HTERT RPE-1 (cell line): ENCODE results near the gene COL5A3.

Source experiments
- in situ Hi-C: fragments of 300-500 bp; cut with MboI; formaldehyde crosslinking; loops from 4 replicates; pipeline ENCODE4 v1.14.3; 2020; ENCODE audit warnings: low sequenced_read_pairs

COL5A3 gene

GRCh38 chr19:10011974-10012373 is 1.7 kb upstream of the COL5A3 start:
- in situ Hi-C loops = no loop called here

DNA sequence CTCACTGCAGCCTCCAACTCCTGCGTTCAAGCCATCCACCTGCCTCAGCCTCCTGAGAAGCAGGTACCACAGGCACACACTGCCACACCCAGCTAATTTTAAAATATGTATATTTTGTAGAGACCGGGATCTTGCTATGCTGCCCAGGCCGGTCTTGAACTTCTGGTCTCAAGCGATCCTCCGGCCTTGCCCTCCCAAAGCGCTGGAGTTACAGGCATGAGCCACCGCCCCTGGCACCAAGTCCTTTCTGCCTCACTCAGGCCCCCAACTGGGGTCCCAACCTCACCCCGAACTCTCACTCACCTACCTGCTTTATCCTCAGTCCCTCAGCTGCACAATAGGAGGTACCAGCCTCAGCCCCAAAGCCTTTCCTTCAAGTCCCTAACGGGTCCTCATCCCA is 635 bp upstream of the COL5A3 start:
- in situ Hi-C loops = no loop called here

DNA sequence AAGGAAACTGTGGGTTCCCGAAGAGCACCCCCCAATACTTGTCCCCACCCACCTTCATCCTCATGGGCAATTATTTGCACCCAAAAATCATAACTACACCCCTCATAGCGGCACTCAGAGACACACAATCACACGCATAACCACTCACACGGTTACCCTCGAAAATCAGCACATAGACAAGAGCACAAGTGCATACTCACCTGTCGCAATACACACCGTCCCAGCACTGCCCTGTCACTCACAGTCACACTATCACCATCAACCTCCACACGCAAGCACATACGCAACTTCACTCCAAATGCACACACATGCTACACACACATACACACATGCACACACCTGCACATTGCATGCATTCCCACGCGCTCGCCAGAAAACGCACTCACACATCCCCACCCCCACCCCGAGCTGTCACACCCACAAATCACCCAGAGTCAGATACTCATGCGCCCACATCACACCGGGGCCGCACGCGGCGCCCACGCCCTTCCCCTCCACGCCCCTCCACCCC is 535 bp downstream of the COL5A3 start:
- in situ Hi-C loops = no loop called here

DNA sequence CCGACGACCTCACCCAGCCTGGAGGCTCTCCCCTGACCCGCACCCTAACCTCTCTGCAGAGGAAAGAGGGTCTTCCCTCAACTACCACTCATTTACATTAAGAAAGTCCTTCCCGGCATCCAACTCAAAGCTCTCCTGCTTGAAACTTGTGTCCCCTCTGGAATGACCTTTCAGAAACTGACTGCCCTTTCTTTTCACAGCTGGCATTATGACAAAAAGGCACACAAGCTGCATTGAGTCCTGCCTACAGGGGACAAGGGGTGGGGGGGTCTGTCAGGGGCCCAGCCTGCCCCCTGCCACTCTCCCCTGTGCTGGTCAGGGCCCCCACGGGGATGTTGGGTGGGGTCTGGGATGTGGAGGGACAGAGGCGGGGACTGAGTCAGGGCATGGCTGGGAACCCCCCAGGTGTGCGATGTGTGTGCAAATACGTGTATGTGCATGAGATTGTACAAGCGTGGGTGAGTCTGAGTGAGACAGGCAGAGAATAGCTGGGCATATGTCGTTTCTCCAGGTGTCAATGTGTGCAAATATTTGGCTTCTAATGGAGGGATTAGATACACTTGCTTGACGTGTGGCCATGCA is 2.0 kb downstream of the COL5A3 start:
- in situ Hi-C loops = no loop called here

DNA sequence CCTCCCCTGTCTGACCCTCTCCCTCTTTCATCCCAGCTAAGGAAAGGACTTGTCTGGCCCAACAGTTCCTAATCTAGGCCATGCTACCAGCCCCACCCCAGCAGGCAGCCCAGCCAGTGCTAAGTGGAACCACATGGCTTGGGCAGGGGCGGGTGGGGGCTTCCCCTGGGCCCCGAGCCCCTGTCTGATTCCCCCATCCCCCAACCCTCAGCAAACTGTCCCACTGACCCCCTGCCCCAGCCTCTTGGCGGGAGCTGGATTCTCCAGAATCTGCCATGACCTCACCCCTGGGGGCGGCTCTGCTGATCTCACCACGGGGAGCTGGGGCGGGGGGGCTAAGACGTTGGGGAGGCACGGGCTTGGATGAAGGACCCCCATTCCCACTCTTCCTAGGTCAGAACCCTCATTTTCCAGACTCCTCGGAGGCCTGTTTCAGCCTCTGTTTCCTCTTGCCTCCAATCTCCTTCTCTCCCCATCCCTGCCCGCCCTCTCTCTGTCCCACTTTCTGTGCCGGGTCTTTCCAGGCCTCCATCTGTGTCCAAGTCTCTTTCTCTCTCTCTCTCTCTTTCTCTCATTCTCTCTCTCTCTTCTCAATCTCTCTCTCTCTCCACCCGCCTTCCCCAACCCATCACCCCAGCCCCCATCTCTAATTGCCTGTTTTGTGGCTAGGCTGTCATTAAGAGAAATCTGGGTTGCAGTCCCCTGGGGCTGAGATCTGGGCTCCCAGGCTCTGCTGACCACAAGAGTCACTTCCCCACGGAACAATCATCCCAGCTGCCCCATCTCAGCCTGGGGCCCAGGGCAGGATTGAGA is 2.7 kb downstream of the COL5A3 start:
- in situ Hi-C loops = no loop called here

- in situ Hi-C loops = no loop called here
These were observed 3.5 kb downstream of the COL5A3 start for GRCh38 chr19:10006752-10007323.

- in situ Hi-C loops = no loop called here
These were observed 4.0 kb downstream of the COL5A3 start for GRCh38 chr19:10006335-10006708.

- in situ Hi-C loops = no loop called here
These were observed 4.5 kb downstream of the COL5A3 start for GRCh38 chr19:10005632-10006334.

DNA sequence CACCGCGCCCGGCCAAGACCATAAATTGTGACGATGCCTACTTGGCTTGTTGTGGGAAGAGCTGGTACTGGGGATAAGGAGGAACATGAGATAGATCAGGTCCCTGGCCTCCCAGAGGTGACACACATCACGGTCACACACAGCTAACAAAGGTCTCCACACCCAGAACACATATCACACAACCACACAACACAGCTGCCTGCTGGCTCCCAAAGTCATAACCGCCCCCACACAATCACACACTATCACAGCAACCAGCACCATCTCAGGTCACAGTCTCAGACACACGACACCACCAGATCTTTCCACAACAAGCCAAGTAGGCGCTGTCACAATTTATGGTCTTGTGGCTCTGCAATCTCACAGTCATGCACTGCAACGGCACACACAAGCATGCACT is 5.7 kb downstream of the COL5A3 start:
- in situ Hi-C loops = no loop called here

DNA sequence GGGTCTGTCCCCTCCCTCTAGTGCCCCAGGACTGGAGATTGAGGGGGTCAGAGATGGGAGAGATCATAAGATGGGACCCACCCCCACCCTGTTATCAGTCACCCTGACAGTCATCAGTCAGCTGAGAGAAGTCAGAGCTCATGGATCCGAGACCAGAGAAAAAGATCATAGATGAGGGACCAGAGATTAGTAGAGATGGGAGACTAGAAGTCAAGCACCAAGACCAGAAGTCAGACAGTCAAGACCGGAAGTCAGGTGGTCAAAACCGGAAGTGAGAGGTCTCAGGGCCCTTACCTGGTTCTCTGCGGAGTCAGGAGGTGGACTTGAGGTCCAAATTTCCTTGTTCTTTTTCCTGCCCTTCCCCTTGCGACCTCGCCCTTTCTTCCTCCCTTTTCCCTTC is 7.0 kb downstream of the COL5A3 start:
- in situ Hi-C loops = no loop called here

DNA sequence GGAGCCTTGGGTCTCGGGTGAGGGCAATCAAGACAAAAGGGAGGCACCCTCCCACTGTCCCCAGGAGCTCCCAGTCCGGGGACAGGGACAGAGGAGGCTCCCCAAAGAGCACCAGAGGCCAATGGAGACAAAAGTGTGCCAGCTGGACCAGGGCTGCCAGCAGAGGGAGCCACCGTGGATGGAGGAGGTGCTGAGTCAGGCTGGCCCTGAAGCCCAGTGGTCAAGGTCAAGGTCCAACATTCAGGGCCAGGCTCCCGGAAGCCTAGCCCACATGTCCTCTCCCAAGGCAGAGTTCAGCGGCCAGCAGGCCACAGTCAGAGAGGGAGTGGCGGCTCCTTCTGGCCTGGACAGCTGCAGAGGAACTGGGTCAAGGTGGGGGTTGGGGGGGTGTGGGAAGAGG is 8.4 kb downstream of the COL5A3 start:
- in situ Hi-C loops = no loop called here

DNA sequence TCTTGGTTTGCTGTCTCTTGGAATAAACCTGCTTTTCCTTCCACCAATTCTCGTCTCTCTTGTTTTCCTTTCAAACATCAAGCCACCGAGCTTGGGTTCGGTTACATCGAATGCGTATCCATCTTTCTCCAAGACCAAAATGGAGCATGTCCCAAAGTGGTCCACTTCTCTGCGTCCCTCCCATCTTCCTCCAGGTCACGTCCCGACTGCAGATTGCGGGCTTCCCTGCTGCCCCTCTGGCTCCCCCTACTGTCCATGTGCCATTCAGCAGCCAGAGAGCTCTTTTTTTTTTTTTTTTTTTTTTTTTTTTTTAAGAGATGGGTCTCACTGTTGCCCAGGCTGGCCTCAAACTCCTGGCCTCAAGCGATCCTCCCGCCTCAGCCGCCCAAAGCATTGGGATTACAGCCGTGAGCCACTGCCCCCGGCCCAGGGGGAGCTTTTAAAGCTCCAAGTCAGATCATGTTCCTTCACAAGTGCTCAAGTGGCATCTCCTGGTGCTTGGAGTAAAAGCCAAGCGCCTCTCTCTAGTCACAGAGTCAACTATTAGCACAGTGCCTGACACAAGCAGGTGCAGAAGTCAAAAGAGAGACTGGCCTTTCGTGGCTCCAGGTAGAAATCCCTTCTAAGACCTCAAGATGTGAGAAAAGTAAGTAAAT is 10.0 kb downstream of the COL5A3 start:
- in situ Hi-C loops = no loop called here

DNA sequence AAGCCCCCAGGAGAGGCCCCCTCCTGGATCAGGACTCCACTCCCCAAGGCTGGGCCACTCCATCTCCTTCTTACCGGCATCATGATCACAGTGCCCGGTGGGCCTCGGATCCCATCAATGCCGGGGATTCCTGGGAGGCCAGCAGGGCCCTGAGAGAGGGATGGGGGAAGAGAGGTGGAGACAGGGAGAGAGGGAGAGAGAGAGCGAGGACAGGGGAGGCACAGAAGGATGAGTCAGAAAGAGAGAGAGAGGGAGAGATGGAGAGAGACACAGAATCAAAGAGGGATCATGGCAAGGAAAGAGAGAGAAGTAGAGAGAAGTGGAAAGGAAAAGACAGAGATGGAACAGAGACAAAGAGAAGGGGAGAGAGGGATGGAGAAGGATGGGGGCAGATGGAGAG is 13.8 kb downstream of the COL5A3 start:
- in situ Hi-C loops = no loop called here

GRCh38 chr19:9995999-9996398 is 14.3 kb downstream of the COL5A3 start:
- in situ Hi-C loops = no loop called here

- in situ Hi-C loops = no loop called here
These were observed 15.2 kb downstream of the COL5A3 start for GRCh38 chr19:9995084-9995483.

- in situ Hi-C loops = no loop called here
These were observed 18.7 kb downstream of the COL5A3 start for GRCh38 chr19:9991425-9992191.

DNA sequence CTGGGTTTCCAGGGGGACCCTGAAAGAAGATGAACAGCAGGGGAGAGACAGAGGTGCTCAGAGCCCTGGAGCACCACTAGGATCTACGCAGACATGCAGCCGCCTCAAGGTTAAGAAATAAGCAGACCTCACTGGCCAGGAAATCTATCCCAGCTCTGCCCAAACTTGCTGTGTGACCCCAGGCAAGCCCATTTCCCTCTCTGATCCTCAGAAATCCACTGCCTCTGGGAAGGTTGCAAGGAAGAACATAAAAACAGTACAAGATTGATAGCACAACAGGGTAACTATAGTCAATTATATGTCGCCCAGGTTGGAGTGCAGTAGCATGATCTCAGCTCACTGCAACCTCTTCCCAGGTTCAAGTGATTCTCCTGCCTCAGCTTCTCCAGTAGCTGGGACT is 20.8 kb downstream of the COL5A3 start:
- in situ Hi-C loops = no loop called here

DNA sequence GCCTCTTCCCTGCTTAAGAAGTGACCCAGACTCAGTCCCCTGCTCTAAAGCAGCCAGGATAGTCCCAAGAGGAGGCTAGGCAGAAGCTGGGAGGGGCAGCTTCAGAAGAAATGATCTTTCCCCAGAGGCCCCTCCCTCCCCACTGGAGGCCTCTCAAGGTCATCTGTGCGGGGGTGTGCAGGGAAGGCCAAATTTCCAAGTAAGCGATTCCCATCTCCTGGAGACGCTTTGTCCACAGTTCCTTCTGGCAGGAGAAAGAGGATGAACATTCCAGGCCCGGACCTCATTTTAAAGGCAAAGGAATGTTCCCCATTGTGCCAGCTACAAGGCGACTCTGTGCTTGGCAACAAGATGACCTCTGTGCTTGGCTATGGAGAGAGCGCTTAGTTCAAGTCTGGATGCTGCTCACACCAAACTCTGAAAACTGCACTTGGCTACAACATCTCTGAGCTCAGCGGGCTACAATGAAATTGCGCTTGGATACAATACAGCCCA is 23.5 kb downstream of the COL5A3 start:
- in situ Hi-C loops = no loop called here

DNA sequence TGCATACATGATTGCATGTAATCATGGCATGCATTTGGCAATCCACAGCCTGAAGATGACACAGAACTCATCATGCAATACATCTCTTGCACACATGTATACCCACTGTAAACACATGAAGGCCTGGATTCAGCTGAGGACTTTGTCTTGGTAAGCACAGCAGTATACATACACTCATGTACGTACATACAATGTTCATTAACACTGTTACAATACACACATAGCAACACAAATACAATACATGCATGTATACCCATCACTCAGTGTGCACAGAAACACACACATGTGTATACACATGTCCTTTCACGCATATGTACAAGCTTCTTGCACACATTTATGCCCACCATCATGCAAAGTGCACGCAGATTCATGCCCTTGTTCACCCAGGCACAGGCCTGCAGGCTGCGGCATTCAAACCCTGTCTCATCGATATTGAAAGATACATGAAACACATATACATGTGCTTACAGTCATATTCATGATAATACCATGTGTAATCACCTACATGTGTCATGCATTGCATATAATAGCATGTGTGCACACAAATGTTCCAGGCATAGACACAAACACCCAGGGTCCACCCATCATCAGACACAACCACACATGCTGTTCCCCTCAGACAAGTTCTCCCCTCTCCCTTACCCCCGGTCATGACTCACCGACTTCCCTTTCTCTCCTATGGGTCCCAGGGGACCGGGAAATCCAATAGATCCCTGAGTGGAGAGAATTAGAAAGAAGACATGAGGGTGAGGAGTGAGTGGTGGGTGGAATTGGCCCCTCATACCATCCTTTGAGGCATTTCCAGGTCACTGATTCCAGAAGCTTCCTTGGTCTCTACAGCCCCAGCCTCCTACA is 28.7 kb downstream of the COL5A3 start:
- in situ Hi-C loops = no loop called here
